Adrenal gland (tissue), 12 donors: ENCODE results near the gene HINT3. TPM values are rescaled to one million over a fixed set of nuclear protein-coding genes. Genes with fewer than 3 reads are reported as not detected.

Source experiments
- DNase-seq, 7 donors: peaks; one replicate each; pipeline ENCODE4 v3.0.0-alpha.2; 2019 to 2020
- H3K27ac ChIP-seq, 5 donors: fragments of 200-600 bp; sonication (generic) in 4 of 5; 1 replicate in 3 of 5; 2 replicates in 2 of 5; pipeline versions ENCODE4 v1.5.1 to v1.8.0; 2016 to 2020; ENCODE audit warnings: mild to moderate bottlenecking in 1 of 5
- H3K27me3 ChIP-seq: fragments of 200-600 bp; 2 replicates; pipeline ENCODE4 v1.8.0; 2021
- H3K36me3 ChIP-seq, 2 donors: fragments of 200-600 bp; replicated peaks in 1 of 2; 1 replicate in 1 of 2; 2 replicates in 1 of 2; pipeline versions ENCODE4 v1.5.1 to v1.8.0; 2018 to 2022
- H3K4me1 ChIP-seq, 2 donors: fragments of 200-600 bp; replicated peaks in 1 of 2; 1 replicate in 1 of 2; 2 replicates in 1 of 2; pipeline versions ENCODE4 v1.5.1 to v1.8.0; 2018 to 2021
- H3K4me3 ChIP-seq, 4 donors: fragments of 200-600 bp; sonication (generic) in 3 of 4; one replicate each; pipeline ENCODE4 v1.5.1; 2016 to 2018
- H3K9me3 ChIP-seq, 3 donors: fragments of 200-600 bp; sonication (generic) in 1 of 3; replicated peaks in 1 of 3; 1 replicate in 2 of 3; 2 replicates in 1 of 3; pipeline versions ENCODE4 v1.5.1 to v1.8.0; 2016 to 2021
- CTCF ChIP-seq, 6 experiments: fragments of 450-650 bp in 4 of 6; fragments of 200-600 bp in 2 of 6; sonication (generic) in 1 of 6; IDR thresholded peaks; 1 replicate in 5 of 6; 2 replicates in 1 of 6; pipeline versions ENCODE4 v1.5.1 to v1.8.0; 2016 to 2021; ENCODE audit warnings: antibody characterized with exemption in 6 of 6, mild to moderate bottlenecking in 2 of 6, moderate library complexity in 1 of 6
- POLR2A ChIP-seq, 2 donors: fragments of 450-650 bp; IDR thresholded peaks; one replicate each; pipeline ENCODE4 v1.6.1; 2017; ENCODE audit warnings: antibody characterized with exemption in 2 of 2, mild to moderate bottlenecking in 2 of 2, moderate library complexity in 1 of 2
- WGBS, 4 donors: extraction: QIAGEN DNeasy Blood & Tissue Kit in 2 of 4; methylation state at CpG; one replicate each; pipeline versions ENCODE4 v1.1.5 to v1.1.7; 2013 to 2017; 5-methylcytosine and 5-hydroxymethylcytosine counted together
- intact Hi-C, 2 donors: fragments of 100-400 bp; cut with DNase I; formaldehyde crosslinking; loops; one replicate each; pipeline versions ENCODE4 v1.14.1 to v1.15.0; 2022 to 2023
- polyA plus RNA-seq, 3 donors: library from polyadenylated mRNA; stranded (reverse); fragments of 200-250 nt in 2 of 3; fragments of 350-450 nt in 1 of 3; fragmentation: Illumina TruSeq in 1 of 3; extraction: RNeasy Lipid Tissue Mini Kit (QIAGEN cat#74804) in 1 of 3; gene quantifications; one replicate each; pipeline ENCODE4 v1.2.3, GENCODE V29; 2013 to 2014
- total RNA-seq, 9 donors: library from RNA; depleted of rRNA in 4 of 9; stranded (reverse); fragments of >200 nt in 4 of 9; fragments of 120-200 nt in 1 of 9; fragmentation: NEBNext Ultra II Directional in 1 of 9; extraction: Animal tissue kit (Norgen Biotek cat#: 25700) in 1 of 9; gene quantifications; one replicate each; pipeline versions ENCODE4 v1.1.0 to v1.2.4, GENCODE V29; 2013 to 2023
- donor health status: healthy with polysubstance abuse.
- donor health status: Bipolar disorder and iron deficiency.
- donor health status: DM: yes; HTN: yes; CAD: no.
- donor health status: DM: no; HTN: no; CAD: no.
- donor health status: DM: no; HTN: no; CAD: no.
- donor health status: DM: yes; HTN: yes; CAD: no.

The HINT3 gene
- total and polyA plus RNA-seq, 12 donors: 4.7 to 40.6 (median 30.4) TPM

GRCh38 chr6:125986301-125987025, 29.9 kb downstream of the HINT3 start, which contains the start of gene TRMT11:
Gene TRMT11 (plus strand): TSS chr6:125986540. CDS start chr6:125986551, 11 bp downstream.
- intact Hi-C loops: no loop called here
- peak; percentile 87 to 94 (median 90) for DNase-seq
- H3K27me3 ChIP-seq: no peaks in the 10 kb centered on the region
- WGBS, 4 donors: 0 to 1% (median 0%) methylated on average over 28 to 52 of the region's 52 CpGs
- H3K4me3 ChIP-seq: peak within 1 kb of the TSS; percentile 71 to 91 (median 80)
- TF ChIP-seq CTCF (IDR thresholded peaks at IDR 0.05) (peak in 1 of 6 experiments; percentile 17), POLR2A (IDR thresholded peaks at IDR 0.05) (peak; percentile 84 to 92)
- peaks cover 9 to 32% of the 10 kb centered on the region in 2 donors for H3K4me1 ChIP-seq
- H3K9me3 ChIP-seq: no peaks in the 10 kb centered on the region
- peak within 1 kb of the TSS in 4 of 5 donors; percentile 29 to 85 (median 78) for H3K27ac ChIP-seq
- no peaks in the 10 kb centered on the region for H3K36me3 ChIP-seq

- peak in 1 of 7 donors; percentile 14 for DNase-seq
- H3K27ac ChIP-seq: peak overlapping the region in 4 of 5 donors; percentile 29 to 85 (median 78)
- H3K4me3 ChIP-seq: peak overlapping the region in 3 of 4 donors; percentile 76 to 91 (median 84)
- H3K4me1 ChIP-seq: peaks cover 9 to 32% of the 10 kb centered on the region in 2 donors
- no peak for TF ChIP-seq POLR2A (IDR thresholded peaks at IDR 0.05)
- TF ChIP-seq CTCF (IDR thresholded peaks at IDR 0.05): no peak
- H3K36me3 ChIP-seq: no peaks in the 10 kb centered on the region
- WGBS, 4 donors: 13 to 21% (median 16%) methylated on average over 10 of the region's 10 CpGs
- no peaks in the 10 kb centered on the region for H3K9me3 ChIP-seq
- H3K27me3 ChIP-seq: no peaks in the 10 kb centered on the region
- intact Hi-C loops: no loop called here
These were observed 30.6 kb downstream of the HINT3 start for GRCh38 chr6:125987026-125987617.

- DNase-seq: no peak
- intact Hi-C loops: no loop called here
- Histone ChIP-seq H3K4me3 (no peak overlapping the region), H3K4me1 (peaks cover 9 to 32% of the 10 kb centered on the region in 2 donors), H3K9me3 (no peaks in the 10 kb centered on the region), H3K27ac (no peak overlapping the region), H3K36me3 (no peaks in the 10 kb centered on the region), H3K27me3 (no peaks in the 10 kb centered on the region)
- no peak for TF ChIP-seq CTCF (IDR thresholded peaks at IDR 0.05)
- no peak for TF ChIP-seq POLR2A (IDR thresholded peaks at IDR 0.05)
These were observed 31.7 kb downstream of the HINT3 start for GRCh38 chr6:125988280-125988679.

- H3K27ac ChIP-seq: no peak overlapping the region
These were observed 33.1 kb downstream of the HINT3 start for GRCh38 chr6:125989631-125990030.

More at GRCh38 chr6:125989631-125990030, 33.1 kb downstream of the HINT3 start:
- Histone ChIP-seq H3K36me3 (no peaks in the 10 kb centered on the region), H3K9me3 (no peaks in the 10 kb centered on the region), H3K27me3 (no peaks in the 10 kb centered on the region), H3K4me3 (no peak overlapping the region), H3K4me1 (peaks cover 9 to 32% of the 10 kb centered on the region in 2 donors)
- TF ChIP-seq POLR2A (IDR thresholded peaks at IDR 0.05): no peak
- no peak for TF ChIP-seq CTCF (IDR thresholded peaks at IDR 0.05)
- DNase-seq: no peak
- intact Hi-C loops: no loop called here
- WGBS, 4 donors: 75 to 92% (median 84%) methylated on average over 3 of the region's 3 CpGs
